Right lobe of liver (tissue), 4 donors: ENCODE results near the gene LRSAM1.

Experiments used
- POLR2A ChIP-seq: fragments of 450-650 bp; IDR thresholded peaks from one replicate; pipeline ENCODE4 v1.6.1; 2017; ENCODE audit warnings: antibody characterized with exemption, mild to moderate bottlenecking
- TF ChIP-seq, protein P1 (sequence below), 4 donors: fragments of 200-600 bp in 3 of 4; fragments of 450-650 bp in 1 of 4; IDR thresholded peaks; one replicate each; pipeline versions ENCODE4 v1.5.1 to v1.8.0; 2016 to 2022; ENCODE audit warnings: antibody characterized with exemption in 4 of 4, mild to moderate bottlenecking in 2 of 4
- donor health status: DM: no; HTN: no; CAD: no.
- donor health status: DM: no; HTN: no; CAD: no.
- donor health status: DM: no; HTN: yes; CAD: no.

DNA sequence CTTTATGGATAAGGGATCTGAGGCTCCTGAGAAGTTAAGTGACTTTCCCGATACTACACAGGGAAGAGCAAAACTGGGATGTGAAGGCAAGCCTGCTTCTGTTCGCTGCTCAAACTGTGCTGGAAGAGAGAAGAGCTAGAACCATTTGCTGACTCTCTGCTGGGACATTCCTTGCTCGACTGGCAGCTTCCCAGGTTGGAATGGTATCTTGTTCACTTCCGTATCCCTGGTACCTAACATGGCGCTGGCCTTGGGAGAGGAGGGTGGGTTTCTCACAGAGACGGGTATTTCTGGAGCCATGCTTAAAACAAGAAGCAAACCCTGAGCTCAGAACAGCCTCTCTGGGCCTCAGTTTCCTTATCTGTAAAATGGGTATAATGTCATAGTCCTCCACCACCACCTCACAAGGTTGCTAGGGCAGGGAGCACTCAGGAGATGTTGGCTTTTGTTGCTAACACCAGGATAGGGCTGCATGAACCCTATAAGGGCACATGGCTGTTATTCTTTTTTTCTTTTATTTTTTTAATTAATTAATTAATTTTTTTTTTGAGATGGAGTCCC lies 92.7 kb downstream of the LRSAM1 start:
- TF ChIP-seq, protein P1, sequence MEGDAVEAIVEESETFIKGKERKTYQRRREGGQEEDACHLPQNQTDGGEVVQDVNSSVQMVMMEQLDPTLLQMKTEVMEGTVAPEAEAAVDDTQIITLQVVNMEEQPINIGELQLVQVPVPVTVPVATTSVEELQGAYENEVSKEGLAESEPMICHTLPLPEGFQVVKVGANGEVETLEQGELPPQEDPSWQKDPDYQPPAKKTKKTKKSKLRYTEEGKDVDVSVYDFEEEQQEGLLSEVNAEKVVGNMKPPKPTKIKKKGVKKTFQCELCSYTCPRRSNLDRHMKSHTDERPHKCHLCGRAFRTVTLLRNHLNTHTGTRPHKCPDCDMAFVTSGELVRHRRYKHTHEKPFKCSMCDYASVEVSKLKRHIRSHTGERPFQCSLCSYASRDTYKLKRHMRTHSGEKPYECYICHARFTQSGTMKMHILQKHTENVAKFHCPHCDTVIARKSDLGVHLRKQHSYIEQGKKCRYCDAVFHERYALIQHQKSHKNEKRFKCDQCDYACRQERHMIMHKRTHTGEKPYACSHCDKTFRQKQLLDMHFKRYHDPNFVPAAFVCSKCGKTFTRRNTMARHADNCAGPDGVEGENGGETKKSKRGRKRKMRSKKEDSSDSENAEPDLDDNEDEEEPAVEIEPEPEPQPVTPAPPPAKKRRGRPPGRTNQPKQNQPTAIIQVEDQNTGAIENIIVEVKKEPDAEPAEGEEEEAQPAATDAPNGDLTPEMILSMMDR (IDR thresholded peaks at IDR 0.05): no peak
- TF ChIP-seq POLR2A: no peak
